ENCODE measurements around the gene CLSTN2. TPM values are rescaled to one million over a fixed set of nuclear protein-coding genes. Genes with fewer than 3 reads are reported as not detected.

Gene CLSTN2
- total and polyA plus RNA-seq, 4 donors: 0.09 to 2.2 (median 0.55) TPM

DNA sequence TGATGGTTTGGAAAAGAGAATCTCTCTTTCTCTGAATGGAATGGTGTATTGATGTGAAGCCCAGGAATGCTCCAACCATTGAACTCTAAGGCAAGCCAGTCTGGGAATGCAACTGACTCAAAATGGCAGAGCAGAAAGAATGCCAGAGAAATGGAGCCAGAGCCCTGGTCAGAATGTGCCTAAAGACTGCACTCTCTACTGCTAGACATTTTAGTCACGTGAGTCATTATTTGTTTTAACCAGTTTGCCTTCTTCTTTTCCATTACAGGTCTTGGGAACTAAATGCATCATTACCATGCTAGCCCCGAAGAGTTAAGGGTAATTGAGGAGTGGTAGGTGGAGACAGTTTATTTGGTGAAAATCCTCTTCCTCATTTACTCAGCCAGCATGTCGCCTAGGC, 675.6 kb downstream of the CLSTN2 start:
- no peak for DNase-seq (ENCODE audit: low spot score)
- no peak overlapping the region for H3K27ac ChIP-seq (ENCODE audit: low read depth in 1 of 2, low read length in 2 of 2)
- WGBS: 79% methylated on average over 3 of the region's 3 CpGs
- H3K27me3 ChIP-seq (ENCODE audit: control insufficient read depth in 4 of 4, insufficient read depth in 4 of 4, low read length in 3 of 4): no peaks in the 10 kb centered on the region
- no peaks in the 10 kb centered on the region for H3K4me1 ChIP-seq (ENCODE audit: control insufficient read depth in 4 of 4, insufficient read depth in 4 of 4, low read length in 3 of 4)
- no peak for TF ChIP-seq YY1 (IDR thresholded peaks at IDR 0.05)
- TF ChIP-seq NR2F2 (IDR thresholded peaks at IDR 0.05): no peak
- no peak overlapping the region for H3K4me3 ChIP-seq (ENCODE audit: low read depth in 1 of 3, low read length in 3 of 3)
- no peaks in the 10 kb centered on the region for H3K36me3 ChIP-seq (ENCODE audit: control insufficient read depth in 4 of 4, insufficient read depth in 3 of 4, low read depth in 1 of 4, low read length in 3 of 4)
- peaks cover 0 to 4% (median 2%) of the 10 kb centered on the region in 4 donors for H3K9me3 ChIP-seq (ENCODE audit: control insufficient read depth in 4 of 4, low read length in 3 of 4)
- H3K9ac ChIP-seq (ENCODE audit: low read depth in 1 of 2, low read length in 2 of 2): no peak overlapping the region

DNA sequence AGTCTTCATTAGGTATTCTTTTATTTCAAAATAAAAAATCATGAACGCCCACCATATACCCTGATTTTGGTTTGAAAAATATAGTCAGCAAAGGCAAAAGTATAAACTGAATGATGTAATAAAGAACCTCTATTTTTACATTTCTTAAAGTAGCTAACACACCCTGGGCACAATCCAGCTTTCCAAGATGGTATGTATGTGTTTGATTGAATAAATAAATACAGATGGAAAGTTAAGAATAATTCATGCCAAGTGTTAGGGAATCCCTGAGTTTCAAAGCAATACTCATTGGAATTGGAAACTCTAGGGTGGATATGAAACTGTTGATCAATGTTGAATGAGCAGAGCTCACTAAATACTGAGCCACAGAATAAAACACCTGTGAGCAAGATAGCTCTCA, 679.0 kb downstream of the CLSTN2 start:
- H3K4me3 ChIP-seq (ENCODE audit: low read depth in 1 of 3, low read length in 3 of 3): no peak overlapping the region
- TF ChIP-seq, protein P1, sequence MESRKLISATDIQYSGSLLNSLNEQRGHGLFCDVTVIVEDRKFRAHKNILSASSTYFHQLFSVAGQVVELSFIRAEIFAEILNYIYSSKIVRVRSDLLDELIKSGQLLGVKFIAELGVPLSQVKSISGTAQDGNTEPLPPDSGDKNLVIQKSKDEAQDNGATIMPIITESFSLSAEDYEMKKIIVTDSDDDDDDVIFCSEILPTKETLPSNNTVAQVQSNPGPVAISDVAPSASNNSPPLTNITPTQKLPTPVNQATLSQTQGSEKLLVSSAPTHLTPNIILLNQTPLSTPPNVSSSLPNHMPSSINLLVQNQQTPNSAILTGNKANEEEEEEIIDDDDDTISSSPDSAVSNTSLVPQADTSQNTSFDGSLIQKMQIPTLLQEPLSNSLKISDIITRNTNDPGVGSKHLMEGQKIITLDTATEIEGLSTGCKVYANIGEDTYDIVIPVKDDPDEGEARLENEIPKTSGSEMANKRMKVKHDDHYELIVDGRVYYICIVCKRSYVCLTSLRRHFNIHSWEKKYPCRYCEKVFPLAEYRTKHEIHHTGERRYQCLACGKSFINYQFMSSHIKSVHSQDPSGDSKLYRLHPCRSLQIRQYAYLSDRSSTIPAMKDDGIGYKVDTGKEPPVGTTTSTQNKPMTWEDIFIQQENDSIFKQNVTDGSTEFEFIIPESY (IDR thresholded peaks at IDR 0.05): no peak
- no peak for TF ChIP-seq RXRA (IDR thresholded peaks at IDR 0.05)
- no peak for TF ChIP-seq EGR1 (IDR thresholded peaks at IDR 0.05; ENCODE audit: low read depth in 2 of 2)
- TF ChIP-seq, protein P2, sequence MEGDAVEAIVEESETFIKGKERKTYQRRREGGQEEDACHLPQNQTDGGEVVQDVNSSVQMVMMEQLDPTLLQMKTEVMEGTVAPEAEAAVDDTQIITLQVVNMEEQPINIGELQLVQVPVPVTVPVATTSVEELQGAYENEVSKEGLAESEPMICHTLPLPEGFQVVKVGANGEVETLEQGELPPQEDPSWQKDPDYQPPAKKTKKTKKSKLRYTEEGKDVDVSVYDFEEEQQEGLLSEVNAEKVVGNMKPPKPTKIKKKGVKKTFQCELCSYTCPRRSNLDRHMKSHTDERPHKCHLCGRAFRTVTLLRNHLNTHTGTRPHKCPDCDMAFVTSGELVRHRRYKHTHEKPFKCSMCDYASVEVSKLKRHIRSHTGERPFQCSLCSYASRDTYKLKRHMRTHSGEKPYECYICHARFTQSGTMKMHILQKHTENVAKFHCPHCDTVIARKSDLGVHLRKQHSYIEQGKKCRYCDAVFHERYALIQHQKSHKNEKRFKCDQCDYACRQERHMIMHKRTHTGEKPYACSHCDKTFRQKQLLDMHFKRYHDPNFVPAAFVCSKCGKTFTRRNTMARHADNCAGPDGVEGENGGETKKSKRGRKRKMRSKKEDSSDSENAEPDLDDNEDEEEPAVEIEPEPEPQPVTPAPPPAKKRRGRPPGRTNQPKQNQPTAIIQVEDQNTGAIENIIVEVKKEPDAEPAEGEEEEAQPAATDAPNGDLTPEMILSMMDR (IDR thresholded peaks at IDR 0.05; ENCODE audit: low read depth, low read length, missing input control): no peak
- TF ChIP-seq, protein P3, sequence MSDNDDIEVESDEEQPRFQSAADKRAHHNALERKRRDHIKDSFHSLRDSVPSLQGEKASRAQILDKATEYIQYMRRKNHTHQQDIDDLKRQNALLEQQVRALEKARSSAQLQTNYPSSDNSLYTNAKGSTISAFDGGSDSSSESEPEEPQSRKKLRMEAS (IDR thresholded peaks at IDR 0.05): no peak
- no peak for TF ChIP-seq YY1 (IDR thresholded peaks at IDR 0.05)
- TF ChIP-seq HNF4A (conservative IDR thresholded peaks at IDR 0.05): no peak
- 84% methylated on average over 1 of the region's 1 CpG for whole genome bisulfite sequencing

DNA sequence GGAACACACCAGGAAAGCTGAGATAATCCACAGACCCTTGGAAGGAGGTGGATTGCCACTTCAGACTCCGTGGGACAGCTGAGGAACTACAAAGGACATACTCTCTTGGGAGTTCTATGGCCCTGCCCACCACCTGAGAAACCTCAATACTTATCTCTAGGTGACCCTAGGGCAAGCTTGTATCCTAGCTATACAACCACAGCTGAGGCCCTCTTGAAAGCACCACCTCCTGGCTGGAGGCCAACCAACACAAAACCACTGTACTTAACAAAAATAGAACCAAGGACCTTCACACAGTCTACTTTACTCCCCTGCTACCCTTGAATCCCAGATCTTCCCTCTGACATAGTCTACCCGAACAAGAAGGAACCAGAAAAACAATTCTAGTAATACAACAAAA, 682.1 kb downstream of the CLSTN2 start:
- Histone ChIP-seq H3K9me3 (ENCODE audit: control insufficient read depth in 4 of 4, low read length in 3 of 4) (no peaks in the 10 kb centered on the region), H3K4me3 (ENCODE audit: low read depth in 1 of 3, low read length in 3 of 3) (no peak overlapping the region), H3K4me1 (ENCODE audit: control insufficient read depth in 4 of 4, insufficient read depth in 4 of 4, low read length in 3 of 4) (no peaks in the 10 kb centered on the region), H3K27ac (ENCODE audit: low read depth in 1 of 2, low read length in 2 of 2) (no peak overlapping the region), H3K9ac (ENCODE audit: low read depth in 1 of 2, low read length in 2 of 2) (no peak overlapping the region), H3K27me3 (ENCODE audit: control insufficient read depth in 4 of 4, insufficient read depth in 4 of 4, low read length in 3 of 4) (no peaks in the 10 kb centered on the region), H3K36me3 (ENCODE audit: control insufficient read depth in 4 of 4, insufficient read depth in 3 of 4, low read depth in 1 of 4, low read length in 3 of 4) (no peaks in the 10 kb centered on the region)
- 82% methylated on average over 2 of the region's 2 CpGs for WGBS
- no peak for DNase-seq (ENCODE audit: low spot score)
- TF ChIP-seq YY1 (IDR thresholded peaks at IDR 0.05): no peak
- TF ChIP-seq, protein P2 (IDR thresholded peaks at IDR 0.05; ENCODE audit: low read depth, low read length, missing input control): no peak
- TF ChIP-seq TAF1 (conservative IDR thresholded peaks at IDR 0.05): no peak
- no peak for TF ChIP-seq JUND (IDR thresholded peaks at IDR 0.05)
- TF ChIP-seq RAD21 (IDR thresholded peaks at IDR 0.05): no peak
- TF ChIP-seq, protein P4, sequence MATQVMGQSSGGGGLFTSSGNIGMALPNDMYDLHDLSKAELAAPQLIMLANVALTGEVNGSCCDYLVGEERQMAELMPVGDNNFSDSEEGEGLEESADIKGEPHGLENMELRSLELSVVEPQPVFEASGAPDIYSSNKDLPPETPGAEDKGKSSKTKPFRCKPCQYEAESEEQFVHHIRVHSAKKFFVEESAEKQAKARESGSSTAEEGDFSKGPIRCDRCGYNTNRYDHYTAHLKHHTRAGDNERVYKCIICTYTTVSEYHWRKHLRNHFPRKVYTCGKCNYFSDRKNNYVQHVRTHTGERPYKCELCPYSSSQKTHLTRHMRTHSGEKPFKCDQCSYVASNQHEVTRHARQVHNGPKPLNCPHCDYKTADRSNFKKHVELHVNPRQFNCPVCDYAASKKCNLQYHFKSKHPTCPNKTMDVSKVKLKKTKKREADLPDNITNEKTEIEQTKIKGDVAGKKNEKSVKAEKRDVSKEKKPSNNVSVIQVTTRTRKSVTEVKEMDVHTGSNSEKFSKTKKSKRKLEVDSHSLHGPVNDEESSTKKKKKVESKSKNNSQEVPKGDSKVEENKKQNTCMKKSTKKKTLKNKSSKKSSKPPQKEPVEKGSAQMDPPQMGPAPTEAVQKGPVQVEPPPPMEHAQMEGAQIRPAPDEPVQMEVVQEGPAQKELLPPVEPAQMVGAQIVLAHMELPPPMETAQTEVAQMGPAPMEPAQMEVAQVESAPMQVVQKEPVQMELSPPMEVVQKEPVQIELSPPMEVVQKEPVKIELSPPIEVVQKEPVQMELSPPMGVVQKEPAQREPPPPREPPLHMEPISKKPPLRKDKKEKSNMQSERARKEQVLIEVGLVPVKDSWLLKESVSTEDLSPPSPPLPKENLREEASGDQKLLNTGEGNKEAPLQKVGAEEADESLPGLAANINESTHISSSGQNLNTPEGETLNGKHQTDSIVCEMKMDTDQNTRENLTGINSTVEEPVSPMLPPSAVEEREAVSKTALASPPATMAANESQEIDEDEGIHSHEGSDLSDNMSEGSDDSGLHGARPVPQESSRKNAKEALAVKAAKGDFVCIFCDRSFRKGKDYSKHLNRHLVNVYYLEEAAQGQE (IDR thresholded peaks at IDR 0.05): no peak
- TF ChIP-seq, protein P1 (IDR thresholded peaks at IDR 0.05): no peak
- no peak for TF ChIP-seq SP1 (IDR thresholded peaks at IDR 0.05)
- TF ChIP-seq EGR1 (IDR thresholded peaks at IDR 0.05; ENCODE audit: low read depth in 2 of 2): no peak
- no peak for TF ChIP-seq NR2F2 (IDR thresholded peaks at IDR 0.05)
- no peak for TF ChIP-seq FOXA2 (IDR thresholded peaks at IDR 0.05)
- no peak for TF ChIP-seq FOXA1 (IDR thresholded peaks at IDR 0.05)
- no peak for TF ChIP-seq GABPA (IDR thresholded peaks at IDR 0.05 in 1 of 2, conservative IDR thresholded peaks at IDR 0.05 in 1 of 2)

More for the DNA sequence above, 679.0 kb downstream of the CLSTN2 start:
- no peaks in the 10 kb centered on the region for H3K4me1 ChIP-seq (ENCODE audit: control insufficient read depth in 4 of 4, insufficient read depth in 4 of 4, low read length in 3 of 4)
- no peaks in the 10 kb centered on the region for H3K27me3 ChIP-seq (ENCODE audit: control insufficient read depth in 4 of 4, insufficient read depth in 4 of 4, low read length in 3 of 4)
- no peaks in the 10 kb centered on the region for H3K36me3 ChIP-seq (ENCODE audit: control insufficient read depth in 4 of 4, insufficient read depth in 3 of 4, low read depth in 1 of 4, low read length in 3 of 4)
- no peak for DNase-seq (ENCODE audit: low spot score)
- no peaks in the 10 kb centered on the region for H3K9me3 ChIP-seq (ENCODE audit: control insufficient read depth in 4 of 4, low read length in 3 of 4)
- no peak overlapping the region for H3K27ac ChIP-seq (ENCODE audit: low read depth in 1 of 2, low read length in 2 of 2)
- H3K9ac ChIP-seq (ENCODE audit: low read depth in 1 of 2, low read length in 2 of 2): no peak overlapping the region
